ENCODE measurements around the gene VSTM4.
A peak's percentile ranks its signal among the peaks of the same experiment; 100 is the strongest.

The VSTM4 gene

GRCh38 chr10:49109669-49110340, 5.5 kb downstream of the VSTM4 start:
- Mint-ChIP-seq H3K36me3 (ENCODE audit: low read depth) (no peaks in the 10 kb centered on the region), H3K4me3 (peak overlapping the region; percentile 6 to 64 (median 61)), H3K27me3 (ENCODE audit: low read depth) (peaks cover 6% of the 10 kb centered on the region), H3K4me1 (peaks cover 89% of the 10 kb centered on the region), H3K27ac (peak overlapping the region; percentile 77 to 89 (median 79)), H3K9me3 (no peaks in the 10 kb centered on the region)
- TF ChIP-seq CTCF (IDR thresholded peaks at IDR 0.05; ENCODE audit: unreplicated experiment in 3 of 3): no peak

- Mint-ChIP-seq H3K27me3 (ENCODE audit: low read depth) (peaks cover 4% of the 10 kb centered on the region), H3K9me3 (no peaks in the 10 kb centered on the region), H3K27ac (no peak overlapping the region), H3K4me1 (peaks cover 89% of the 10 kb centered on the region), H3K4me3 (peak overlapping the region in 1 of 3 experiments; percentile 38), H3K36me3 (ENCODE audit: low read depth) (no peaks in the 10 kb centered on the region)
- no peak for TF ChIP-seq CTCF (IDR thresholded peaks at IDR 0.05; ENCODE audit: unreplicated experiment in 3 of 3)
Measured at GRCh38 chr10:49108656-49109055, 6.7 kb downstream of the VSTM4 start.

GRCh38 chr10:49107887-49108267, 7.4 kb downstream of the VSTM4 start:
- Mint-ChIP-seq H3K4me1 (peaks cover 90% of the 10 kb centered on the region), H3K36me3 (ENCODE audit: low read depth) (no peaks in the 10 kb centered on the region), H3K4me3 (peak overlapping the region in 1 of 3 experiments; percentile 21), H3K9me3 (no peaks in the 10 kb centered on the region), H3K27me3 (ENCODE audit: low read depth) (peaks cover 4% of the 10 kb centered on the region), H3K27ac (no peak overlapping the region)
- TF ChIP-seq CTCF (IDR thresholded peaks at IDR 0.05; ENCODE audit: unreplicated experiment in 3 of 3): no peak

GRCh38 chr10:49107111-49107886, 8.0 kb downstream of the VSTM4 start:
- Mint-ChIP-seq H3K27ac (peak overlapping the region in 2 of 3 experiments; percentile 2 to 4), H3K36me3 (ENCODE audit: low read depth) (no peaks in the 10 kb centered on the region), H3K4me3 (no peak overlapping the region), H3K4me1 (peaks cover 85% of the 10 kb centered on the region), H3K9me3 (no peaks in the 10 kb centered on the region), H3K27me3 (ENCODE audit: low read depth) (peaks cover 4% of the 10 kb centered on the region)
- TF ChIP-seq CTCF (IDR thresholded peaks at IDR 0.05; ENCODE audit: unreplicated experiment in 3 of 3): no peak

GRCh38 chr10:49106451-49106850, 8.9 kb downstream of the VSTM4 start:
- TF ChIP-seq CTCF (IDR thresholded peaks at IDR 0.05; ENCODE audit: unreplicated experiment in 3 of 3): no peak
- Mint-ChIP-seq H3K9me3 (no peaks in the 10 kb centered on the region), H3K36me3 (ENCODE audit: low read depth) (peaks cover 4% of the 10 kb centered on the region), H3K27ac (peak overlapping the region in 2 of 3 experiments; percentile 2 to 4), H3K4me3 (no peak overlapping the region), H3K4me1 (peaks cover 81% of the 10 kb centered on the region), H3K27me3 (ENCODE audit: low read depth) (peaks cover 4% of the 10 kb centered on the region)

Measured in nephron (organoid).